K562 (cell line): ENCODE results near the gene CNKSR3. TPM values are rescaled to one million over a fixed set of nuclear protein-coding genes. Genes with fewer than 3 reads are reported as not detected.

Experiments used
- BACH1 ChIP-seq: fragments of 200-800 bp; sonication (Bioruptor generic); IDR thresholded peaks from 2 replicates; pipeline ENCODE4 v1.6.1; 2016; ENCODE audit warnings: missing genetic modification characterization, missing compliant biosample characterization
- BRD9 ChIP-seq: fragments of 450-650 bp; IDR thresholded peaks from 2 replicates; pipeline ENCODE4 v1.6.1; 2018; ENCODE audit warnings: low read depth; ENCODE audit not compliant: partially characterized antibody
- CBFA2T2 ChIP-seq: fragments of 450-650 bp; conservative IDR thresholded peaks from 2 replicates; pipeline ENCODE4 v1.6.1; 2017; ENCODE audit warnings: mild to moderate bottlenecking
- CEBPB ChIP-seq: fragments of 450-650 bp; IDR thresholded peaks from 2 replicates; pipeline ENCODE4 v1.6.1; 2016; ENCODE audit warnings: missing genetic modification characterization, missing compliant biosample characterization
- CREB5 ChIP-seq: fragments of 250-450 bp; sonication (Bioruptor Pico); IDR thresholded peaks from 2 replicates; pipeline ENCODE4 v1.5.0; 2020; ENCODE audit warnings: mild to moderate bottlenecking
- CREM ChIP-seq: IDR thresholded peaks from 2 replicates; pipeline ENCODE4 v1.6.1; 2014; ENCODE audit warnings: antibody characterized with exemption, low read depth
- CTBP1 ChIP-seq: fragments of 450-650 bp; IDR thresholded peaks from 2 replicates; pipeline ENCODE4 v1.6.1; 2016; ENCODE audit warnings: borderline replicate concordance
- DEAF1 ChIP-seq: fragments of 450-650 bp; formaldehyde crosslinking; IDR thresholded peaks from 2 replicates; pipeline ENCODE4 v1.4.0; 2020; ENCODE audit warnings: mild to moderate bottlenecking, moderate library complexity
- ELK3 ChIP-seq: fragments of 450-650 bp; formaldehyde crosslinking; IDR thresholded peaks from 2 replicates; pipeline ENCODE4 v1.4.0; 2020; ENCODE audit warnings: mild to moderate bottlenecking
- EP300 ChIP-seq: IDR thresholded peaks from 2 replicates; pipeline ENCODE4 v1.6.1; 2012; ENCODE audit warnings: low read length, improper control_type of control experiment
- GTF2A2 ChIP-seq: IDR thresholded peaks from 2 replicates; pipeline ENCODE4 v1.6.1; 2016; ENCODE audit warnings: mild to moderate bottlenecking, missing genetic modification characterization, missing compliant biosample characterization
- KAT2B ChIP-seq: IDR thresholded peaks from one replicate; pipeline ENCODE4 v1.6.1; 2012; ENCODE audit warnings: low read depth, mild to moderate bottlenecking, control low read depth, inconsistent platforms, low read length, moderate library complexity
- L3MBTL2 ChIP-seq: fragments of 450-650 bp; IDR thresholded peaks from 2 replicates; pipeline ENCODE4 v1.6.1; 2016; ENCODE audit warnings: mild to moderate bottlenecking, moderate library complexity
- LEF1 ChIP-seq: fragments of 450-650 bp; IDR thresholded peaks from 2 replicates; pipeline ENCODE4 v1.6.1; 2016; ENCODE audit warnings: mild to moderate bottlenecking
- NCOA2 ChIP-seq, 2 experiments: fragments of 450-650 bp; IDR thresholded peaks; 2 replicates each; pipeline ENCODE4 v1.6.1; 2018; ENCODE audit warnings: mild to moderate bottlenecking in 2 of 2, moderate library complexity in 1 of 2; ENCODE audit not compliant: partially characterized antibody in 2 of 2
- NFE2 ChIP-seq: IDR thresholded peaks from 2 replicates; pipeline ENCODE4 v1.6.1; 2014; ENCODE audit warnings: antibody characterized with exemption, low read depth
- NFYB ChIP-seq: IDR thresholded peaks from 2 replicates; pipeline ENCODE4 v1.6.1; 2011; ENCODE audit warnings: mild to moderate bottlenecking, moderate library complexity; ENCODE audit not compliant: insufficient read length; ENCODE audit errors: extremely low read depth
- PHB2 ChIP-seq: fragments of 450-650 bp; IDR thresholded peaks from 2 replicates; pipeline ENCODE4 v1.6.1; 2017; ENCODE audit warnings: low read depth
- PTBP1 ChIP-seq: fragments of 200-400 bp; formaldehyde crosslinking; IDR thresholded peaks from 2 replicates; pipeline ENCODE4 v1.6.1; 2017; ENCODE audit warnings: low read depth, low read length
- TAL1 ChIP-seq: fragments of 450-650 bp; IDR thresholded peaks from 2 replicates; pipeline ENCODE4 v1.6.1; 2016; ENCODE audit warnings: mild to moderate bottlenecking
- TRIM24 ChIP-seq, 2 experiments: fragments of 450-650 bp; IDR thresholded peaks; 2 replicates each; pipeline ENCODE4 v1.6.1; 2016
- U2AF1 ChIP-seq: fragments of 200-400 bp; formaldehyde crosslinking; optimal IDR thresholded peaks from 2 replicates; pipeline ENCODE3; 2017; ENCODE audit warnings: mild to moderate bottlenecking, low read depth, low read length, moderate library complexity
- ZBTB26 ChIP-seq: fragments of 450-650 bp; formaldehyde crosslinking; IDR thresholded peaks from 2 replicates; pipeline ENCODE4 v1.4.0; 2022; ENCODE audit warnings: missing genetic modification characterization
- ZC3H8 ChIP-seq: fragments of 450-650 bp; IDR thresholded peaks from 2 replicates; pipeline ENCODE4 v1.6.1; 2017
- polyA plus RNA-seq, 8 experiments: library from polyadenylated mRNA; depleted of rRNA in 4 of 8; stranded (reverse) in 5 of 8; unstranded in 3 of 8; fragments of >200 nt; fragmentation: Nextera tagmentation in 2 of 8; fragmentation: Illumina TruSeq in 1 of 8; extraction: Ambion mirVana in 2 of 8; extraction: Trizol in 1 of 8; gene quantifications; 2 replicates each; pipeline versions ENCODE4 v1.2.1 to v1.2.3, GENCODE V29; 2011 to 2014; ENCODE audit warnings: inconsistent platforms in 1 of 8, missing spikeins in 1 of 8
- total RNA-seq, 7 experiments: library from RNA; depleted of rRNA in 6 of 7; stranded (reverse); fragments of >200 nt in 6 of 7; fragmentation: Illumina TruSeq in 2 of 7; extraction: Trizol in 2 of 7; gene quantifications; 2 replicates each; pipeline versions ENCODE4 v1.2.1 to v1.2.3, GENCODE V29; 2011 to 2021; ENCODE audit warnings: low replicate concordance in 1 of 7

The CNKSR3 gene
- total and polyA plus RNA-seq, 9 of the 15 experiments (the other 6 are each of a cell fraction or from before 2014, with no cell fraction given) = 4.5 to 29.6 (median 9.5) TPM

GRCh38 chr6:154513601-154514320 is 3.3 kb upstream of the CNKSR3 start (continued):
- 0 out of 2 replicates have a peak, but pooled peaks have one; percentile 42 for TF ChIP-seq LEF1
- peak in 1 of 2 experiments; percentile 59; a peak in 3 of 4 replicates for TF ChIP-seq TRIM24 (IDR thresholded peaks at IDR 0.05)
- TF ChIP-seq NFYB = no peak
- TF ChIP-seq U2AF1 = no peak
- TF ChIP-seq BACH1 (tag) = no peak
- peak; percentile 91 for TF ChIP-seq EP300
- no peak for TF ChIP-seq GTF2A2 (tag)
- TF ChIP-seq CREM = peak; percentile 56; the same call in 1 of the 2 replicates
- no peak for TF ChIP-seq KAT2B
- TF ChIP-seq L3MBTL2 = 0 out of 2 replicates have a peak, but pooled peaks have one; percentile 40
- TF ChIP-seq ELK3 (CRISPR knock-in tag) = no peak
- peak; percentile 76 for TF ChIP-seq BRD9
- no peak for TF ChIP-seq PTBP1
- peak; percentile 75 for TF ChIP-seq TAL1
- no peak for TF ChIP-seq DEAF1 (CRISPR knock-in tag)
- TF ChIP-seq NCOA2 (IDR thresholded peaks at IDR 0.05; ENCODE audit: partially characterized antibody in 2 of 2) = peak in 1 of 2 experiments; percentile 9
- no peak for TF ChIP-seq ZBTB26 (CRISPR knock-in tag)
- TF ChIP-seq CEBPB (tag) = peak; percentile 96
- TF ChIP-seq CTBP1 = 0 out of 2 replicates have a peak, but pooled peaks have one; percentile 50
- no peak for TF ChIP-seq CREB5 (CRISPR knock-in tag)
- TF ChIP-seq PHB2 = no peak
- TF ChIP-seq CBFA2T2 = peak; percentile 68
- TF ChIP-seq NFE2 = peak; percentile 97
- TF ChIP-seq ZC3H8 = no peak
